Measurements from ENCODE around the gene GPR151. TPM values are rescaled to one million over a fixed set of nuclear protein-coding genes. Genes with fewer than 3 reads are reported as not detected.

The GPR151 gene
- total and polyA plus RNA-seq, 12 donors = not detected

GRCh38 chr5:146520731-146521130, 4.7 kb upstream of the GPR151 start:
- H3K9me3 ChIP-seq = no peaks in the 10 kb centered on the region
- H3K27ac ChIP-seq = no peak overlapping the region
- TF ChIP-seq CTCF (IDR thresholded peaks at IDR 0.05) = no peak
- H3K4me3 ChIP-seq = no peak overlapping the region
- H3K36me3 ChIP-seq = no peaks in the 10 kb centered on the region
- WGBS, 2 donors = 73 to 79% methylated on average over 2 of the region's 2 CpGs
- no peaks in the 10 kb centered on the region for H3K4me1 ChIP-seq
- intact Hi-C loops (cut with DNase I) = no loop called here
- DNase-seq = no peak
- ATAC-seq = no peak
- peaks cover 0 to 25% (median 0%) of the 10 kb centered on the region in 7 donors for H3K27me3 ChIP-seq

GRCh38 chr5:146519554-146519953, 3.6 kb upstream of the GPR151 start:
- 61% methylated on average over 2 of the region's 2 CpGs for WGBS, 2 donors
- Histone ChIP-seq H3K27me3 (peaks cover 0 to 21% (median 0%) of the 10 kb centered on the region in 7 donors), H3K4me3 (no peak overlapping the region), H3K36me3 (no peaks in the 10 kb centered on the region), H3K9me3 (no peaks in the 10 kb centered on the region), H3K27ac (no peak overlapping the region), H3K4me1 (no peaks in the 10 kb centered on the region)
- DNase-seq (no peak), ATAC-seq (no peak)
- no peak for TF ChIP-seq CTCF (IDR thresholded peaks at IDR 0.05)
- intact Hi-C loops (cut with DNase I) = no loop called here

- Histone ChIP-seq H3K27me3 (peaks cover 0 to 5% (median 0%) of the 10 kb centered on the region in 7 donors), H3K9me3 (no peaks in the 10 kb centered on the region), H3K4me1 (no peaks in the 10 kb centered on the region), H3K4me3 (no peak overlapping the region), H3K36me3 (peaks cover 0 to 31% (median 12%) of the 10 kb centered on the region in 9 donors), H3K27ac (no peak overlapping the region)
- DNase-seq = no peak
- 81% methylated on average over 10 of the region's 10 CpGs for WGBS, 2 donors
- no peak for ATAC-seq
- intact Hi-C loops (cut with DNase I) = no loop called here
- TF ChIP-seq CTCF (IDR thresholded peaks at IDR 0.05) = no peak
Observed at GRCh38 chr5:146515473-146516150, 378 bp downstream of the GPR151 start.

- Histone ChIP-seq H3K4me1 (no peaks in the 10 kb centered on the region), H3K36me3 (peaks cover 0 to 41% (median 22%) of the 10 kb centered on the region in 9 donors), H3K27ac (no peak overlapping the region), H3K27me3 (no peaks in the 10 kb centered on the region), H3K4me3 (no peak overlapping the region), H3K9me3 (no peaks in the 10 kb centered on the region)
- intact Hi-C loops (cut with DNase I) = no loop called here
- 70 to 73% methylated on average over 1 of the region's 1 CpG for WGBS, 2 donors
- no peak for ATAC-seq
- DNase-seq = no peak
- no peak for TF ChIP-seq CTCF (IDR thresholded peaks at IDR 0.05)
Observed at GRCh38 chr5:146514575-146514974, 1.4 kb downstream of the GPR151 start.

Data from heart right ventricle (tissue), 16 donors.